SH-SY5Y (cell line): ENCODE data around the gene CLEC12A.

ENCODE experiments used
- GATA2 ChIP-seq: IDR thresholded peaks from 2 replicates; pipeline ENCODE4 v1.6.1; 2011; ENCODE audit warnings: mild to moderate bottlenecking, low read depth, low read length
- GATA3 ChIP-seq: IDR thresholded peaks from 2 replicates; pipeline ENCODE4 v1.6.1; 2011; ENCODE audit warnings: low read depth, mild to moderate bottlenecking, low read length, moderate library complexity

CLEC12A gene

DNA sequence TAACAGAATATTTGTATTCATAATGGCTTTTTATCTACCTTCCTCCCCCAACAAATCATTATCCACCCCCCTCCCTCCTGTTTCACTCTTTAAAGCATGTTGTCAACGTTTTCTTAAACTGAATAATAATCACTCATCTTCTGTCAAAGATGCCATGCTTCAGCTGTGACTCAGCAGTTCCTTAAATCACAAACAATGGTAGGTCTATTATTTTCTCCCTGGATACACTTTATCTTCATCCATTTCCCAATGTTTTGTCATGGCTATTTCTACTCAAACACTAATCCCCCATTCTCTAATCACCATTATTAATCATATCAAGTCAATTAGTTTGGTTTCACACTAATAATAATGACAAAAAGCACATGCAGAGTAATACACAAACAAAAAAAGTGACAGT is 45.7 kb downstream of the CLEC12A start:
- TF ChIP-seq GATA3, result no peak
- no peak for TF ChIP-seq GATA2

DNA sequence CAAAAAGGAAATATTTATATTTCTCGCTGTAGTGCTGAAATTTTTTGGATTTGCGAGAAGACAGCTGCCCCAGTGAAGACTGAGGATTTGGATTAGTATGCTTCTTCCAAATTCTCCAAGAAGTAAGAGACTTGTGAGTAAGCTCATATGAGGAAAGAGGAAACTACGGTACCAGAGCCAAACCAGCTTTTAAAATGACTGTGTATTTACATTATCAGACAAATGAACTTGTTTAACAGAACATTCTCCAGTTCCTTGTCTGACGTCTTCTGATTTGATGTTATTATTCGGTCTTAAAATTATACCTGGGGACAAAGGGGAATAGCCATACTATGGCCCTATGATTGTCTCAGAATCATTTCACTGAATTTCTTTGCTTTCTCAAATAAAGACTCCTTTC is 47.2 kb downstream of the CLEC12A start:
- no peak for TF ChIP-seq GATA3
- TF ChIP-seq GATA2, result no peak

GRCh38 chr12:10021342-10021741 is 50.1 kb downstream of the CLEC12A start:
- TF ChIP-seq GATA2 (no peak), GATA3 (no peak)

GRCh38 chr12:10025236-10025635 is 54.0 kb downstream of the CLEC12A start:
- no peak for TF ChIP-seq GATA2
- no peak for TF ChIP-seq GATA3

- TF ChIP-seq GATA3 (no peak), GATA2 (no peak)
Observed at GRCh38 chr12:10027311-10027710, 56.1 kb downstream of the CLEC12A start.

DNA sequence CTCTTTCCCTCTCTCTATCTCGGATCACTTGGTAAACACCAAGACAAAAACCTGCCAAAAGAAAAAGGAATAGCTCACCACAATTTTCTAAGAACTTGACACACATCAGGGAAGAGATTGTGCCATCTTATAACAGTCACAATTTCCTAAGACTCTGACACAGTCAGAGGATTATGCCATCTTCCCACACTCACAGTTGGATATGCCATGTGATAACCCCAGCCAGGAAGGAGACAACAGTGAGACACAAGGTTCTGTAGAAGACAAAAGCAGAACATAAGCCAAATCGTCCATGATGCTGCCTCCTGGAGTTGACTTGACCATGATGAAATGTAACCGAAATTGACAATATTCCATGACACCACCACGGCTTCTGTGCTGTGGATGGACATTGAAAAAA is 56.5 kb downstream of the CLEC12A start:
- no peak for TF ChIP-seq GATA2
- no peak for TF ChIP-seq GATA3

GRCh38 chr12:10030446-10030845 is 59.2 kb downstream of the CLEC12A start, which contains the start of gene CLEC9A:
Gene CLEC9A, plus strand, starts transcription at chr12:10030682. Its CDS starts 22,006 bp downstream, at chr12:10052688.
- no peak for TF ChIP-seq GATA3
- no peak for TF ChIP-seq GATA2

DNA sequence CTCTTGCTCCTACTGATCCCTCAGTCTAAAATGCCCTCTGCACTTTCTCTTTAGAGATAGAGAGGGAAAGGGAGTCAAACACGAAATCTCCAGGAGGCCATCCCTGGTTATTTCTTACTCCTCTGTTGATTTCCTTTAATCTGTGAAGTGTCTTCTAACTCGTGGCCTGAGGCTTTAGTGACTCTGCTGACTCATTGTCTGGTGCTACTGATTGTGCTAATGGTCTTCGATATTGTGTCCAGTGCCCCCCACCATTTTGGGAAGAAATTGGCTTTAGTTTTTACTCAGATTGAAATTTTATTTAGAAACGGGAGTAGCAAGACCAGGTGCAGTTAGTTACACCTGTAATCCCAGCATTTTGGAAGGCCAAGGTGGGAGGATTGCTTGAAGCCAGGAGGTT is 60.1 kb downstream of the CLEC12A start:
- TF ChIP-seq GATA2 (no peak), GATA3 (no peak)

DNA sequence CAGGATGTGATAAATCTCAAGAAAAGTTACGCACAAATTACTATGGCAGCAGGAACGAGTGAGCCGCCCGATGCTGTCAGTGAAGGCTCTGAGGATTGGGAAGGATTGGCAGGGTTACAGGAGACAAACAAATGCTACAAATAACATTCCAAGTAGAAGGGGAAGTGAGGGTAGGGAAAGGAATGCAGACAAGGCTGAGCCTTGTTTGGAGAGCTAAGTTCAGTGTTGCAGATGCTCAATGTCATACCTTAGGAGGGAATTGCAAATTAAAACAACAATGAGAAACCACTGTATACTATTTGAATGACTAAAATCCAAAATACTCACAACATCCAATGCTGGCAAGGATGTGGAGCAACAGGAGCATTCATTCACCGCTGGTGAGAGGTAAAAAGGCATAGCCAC is 60.6 kb downstream of the CLEC12A start:
- TF ChIP-seq GATA2 (no peak), GATA3 (no peak)

DNA sequence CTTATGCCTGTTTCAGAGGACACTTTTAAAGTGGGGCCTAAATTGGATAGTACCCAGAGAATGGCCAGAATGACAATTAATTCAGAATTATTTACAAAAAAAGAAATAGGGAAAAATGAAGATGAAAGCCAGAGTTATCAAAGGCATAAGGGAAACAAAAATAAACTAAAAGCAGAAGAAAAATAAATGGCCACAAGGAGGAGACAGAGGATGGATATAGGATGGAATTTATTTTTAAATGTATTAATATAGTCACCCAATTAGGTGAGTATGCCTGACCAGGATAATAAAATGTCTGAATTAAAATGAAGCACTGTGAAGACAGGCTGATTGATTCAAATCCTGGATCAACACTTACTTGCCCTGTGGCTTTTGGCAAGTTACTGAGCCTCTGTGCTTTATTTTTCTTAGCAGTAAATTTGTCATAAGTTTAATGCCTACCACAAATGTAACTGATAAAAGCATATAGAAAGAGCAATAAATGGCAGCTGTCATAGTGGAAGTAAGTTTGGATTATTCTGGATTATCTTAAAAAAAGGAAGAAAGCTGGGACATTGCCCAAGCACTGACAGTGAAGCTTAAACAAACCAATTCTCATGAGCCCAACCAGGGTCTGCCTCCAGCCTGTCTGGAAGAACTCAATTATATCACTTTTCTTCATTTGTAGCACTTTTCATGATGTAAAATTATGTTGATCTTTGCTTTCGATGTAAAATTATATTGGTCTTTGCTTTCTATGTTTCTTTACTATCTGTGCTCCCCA is 62.8 kb downstream of the CLEC12A start:
- TF ChIP-seq GATA2 (no peak), GATA3 (no peak)
